Measurements from ENCODE around the gene EPS15. TPM values are rescaled to one million over a fixed set of nuclear protein-coding genes. Genes with fewer than 3 reads are reported as not detected.

EPS15 gene
- total RNA-seq, 1 donor from 2014 or later, result 64.3 TPM

GRCh38 chr1:51314974-51315373 lies 204.1 kb downstream of the EPS15 start:
- no peak for DNase-seq

- no peak for DNase-seq
Observed at GRCh38 chr1:51313961-51314777, 204.9 kb downstream of the EPS15 start.

- DNase-seq, result no peak
Observed at GRCh38 chr1:51313268-51313852, 205.7 kb downstream of the EPS15 start.

- DNase-seq, result no peak
Observed at GRCh38 chr1:51312718-51313117, 206.3 kb downstream of the EPS15 start.

GRCh38 chr1:51311826-51312225 lies 207.2 kb downstream of the EPS15 start:
- DNase-seq, result no peak

GRCh38 chr1:51310871-51311613 lies 208.0 kb downstream of the EPS15 start:
- DNase-seq, result no peak

- DNase-seq, result no peak
Observed at GRCh38 chr1:51309291-51309690, 209.8 kb downstream of the EPS15 start.

GRCh38 chr1:51308636-51309035 lies 210.4 kb downstream of the EPS15 start:
- no peak for DNase-seq

- DNase-seq, result no peak
Observed at GRCh38 chr1:51306950-51307349, 212.1 kb downstream of the EPS15 start.

GRCh38 chr1:51305371-51305823 lies 213.7 kb downstream of the EPS15 start:
- no peak for DNase-seq

GRCh38 chr1:51304360-51304759 lies 214.7 kb downstream of the EPS15 start:
- no peak for DNase-seq

Small RNAs within 50 kb of the gene (small RNA-seq; reads per million reads assigned to genes)
- gene RNU6-1281P (ENCODE audit: low replicate concordance) (not detected), gene RNU6-877P (ENCODE audit: low replicate concordance) (not detected)

Other genes with a start within 250 kb of the EPS15 start
- gene TTC39A, start 188.7 kb downstream of the EPS15 start, total RNA-seq, result 1.7 TPM
- gene OSBPL9, start 97.8 kb upstream of the EPS15 start, total RNA-seq, result 54.1 TPM

Data from tongue (tissue), 3 donors.